HG03108 (cell line): ENCODE measurements around the gene CHRD.

Experiments used
- ATAC-seq: cut with Tn5 transposase; IDR thresholded peaks from one replicate; pipeline ENCODE4 v1.9.1; 2021; ENCODE audit warnings: moderate library complexity; ENCODE audit not compliant: unreplicated experiment

Gene CHRD

GRCh38 chr3:184360929-184361531, 18.8 kb upstream of the CHRD start:
- no peak for ATAC-seq

DNA sequence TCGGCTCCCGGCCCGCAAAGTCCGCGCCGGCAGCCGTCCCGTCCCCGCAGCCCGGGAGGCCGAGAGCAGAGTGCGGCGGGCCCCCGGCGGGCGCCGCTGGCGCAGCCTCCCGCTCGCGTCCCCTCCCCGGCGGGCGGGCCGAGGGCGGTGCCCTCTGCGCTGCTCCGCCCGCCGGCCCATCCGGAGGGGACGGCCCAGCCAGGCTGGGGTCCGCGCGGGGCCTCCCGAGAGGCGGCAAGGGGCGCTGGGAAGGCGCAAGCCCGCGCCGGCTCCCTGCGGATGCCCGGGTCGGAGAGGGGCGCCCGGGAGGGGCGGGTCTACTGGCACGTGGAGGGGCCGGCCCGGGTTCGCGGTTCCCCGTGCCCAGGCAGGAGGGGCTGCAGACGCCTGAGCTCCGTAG, 18.3 kb upstream of the CHRD start, which contains the start of the genes CLCN2 and POLR2H:
TSS of gene CLCN2 (minus strand) at position 74 of the 400 bp plus-strand sequence. CDS start 126 bp downstream, outside the sequence.
TSS of gene POLR2H (plus strand) at position 179 of the 400 bp plus-strand sequence. CDS start 1,783 bp downstream, outside the sequence.
- peak; percentile 43 for ATAC-seq

DNA sequence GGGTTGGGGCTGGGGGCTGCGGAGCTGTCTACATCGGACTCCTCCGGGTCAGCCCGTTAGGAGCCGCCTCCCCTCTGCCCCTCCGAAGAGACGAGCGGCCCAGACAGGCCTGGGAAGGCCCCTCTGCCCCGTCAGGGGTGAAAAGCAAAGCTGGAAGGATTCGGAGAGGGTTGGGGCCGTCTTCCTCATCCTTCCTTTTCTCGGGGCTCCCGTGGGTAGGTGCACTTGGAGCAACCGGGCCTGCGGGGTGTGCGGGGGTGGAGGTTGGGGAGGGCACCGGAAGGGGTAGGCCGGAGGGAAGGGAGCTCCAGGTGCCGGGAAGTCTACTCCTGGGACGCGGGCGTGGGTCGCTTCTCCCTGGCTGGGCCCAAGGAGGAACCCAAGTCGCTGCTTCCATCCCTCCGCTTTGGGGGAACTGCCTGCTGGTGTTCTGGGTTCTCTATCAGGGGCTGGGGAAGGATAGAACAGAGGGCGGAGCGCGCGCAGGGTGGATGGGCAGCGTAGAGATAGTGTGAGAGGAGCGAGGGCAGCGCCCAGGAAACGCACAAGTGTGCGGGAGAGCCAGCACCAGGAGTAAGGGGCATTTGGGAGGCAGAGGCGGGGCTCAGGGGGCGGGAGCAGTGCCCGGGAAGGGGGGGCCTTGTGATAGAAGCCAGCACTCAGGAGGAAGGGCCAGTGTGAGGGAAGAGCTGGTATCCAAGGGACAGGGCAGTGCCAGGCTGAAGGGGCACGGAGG, 17.8 kb upstream of the CHRD start:
- ATAC-seq = no peak

- ATAC-seq = peak; percentile 88
Observed at GRCh38 chr3:184362668-184363546, 16.9 kb upstream of the CHRD start.

DNA sequence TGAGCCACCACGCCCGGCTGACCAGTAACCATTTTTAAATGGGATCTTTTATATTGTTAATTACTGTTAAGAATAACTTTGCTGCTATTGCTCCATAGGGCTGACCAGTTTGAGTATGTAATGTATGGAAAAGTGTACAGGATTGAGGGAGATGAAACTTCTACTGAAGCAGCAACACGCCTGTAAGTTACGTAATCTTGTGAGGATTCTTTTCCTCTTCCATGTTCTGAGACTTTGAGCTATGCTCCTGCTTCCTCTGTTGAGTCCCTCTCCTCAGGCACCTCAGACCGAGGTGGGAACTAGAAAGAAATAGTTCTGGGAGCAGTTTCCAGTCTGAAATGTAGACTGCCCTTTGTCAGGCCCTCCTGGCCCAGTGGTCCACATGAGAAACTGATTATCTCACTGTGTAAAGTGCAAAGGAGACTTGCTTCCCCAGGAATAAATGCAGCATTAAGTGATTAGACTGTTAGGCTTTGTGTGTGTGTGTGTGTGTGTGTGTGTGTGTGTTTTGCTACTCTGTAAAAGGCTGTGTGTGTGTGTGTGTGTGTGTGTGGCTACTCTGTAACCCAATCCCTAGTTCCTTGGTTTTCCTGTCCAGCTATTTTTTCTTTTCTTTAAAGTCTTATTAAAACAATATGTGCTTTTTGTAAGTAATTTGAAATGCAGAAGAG, 13.1 kb upstream of the CHRD start:
- ATAC-seq = no peak

GRCh38 chr3:184368116-184368515, 11.7 kb upstream of the CHRD start:
- ATAC-seq = no peak

DNA sequence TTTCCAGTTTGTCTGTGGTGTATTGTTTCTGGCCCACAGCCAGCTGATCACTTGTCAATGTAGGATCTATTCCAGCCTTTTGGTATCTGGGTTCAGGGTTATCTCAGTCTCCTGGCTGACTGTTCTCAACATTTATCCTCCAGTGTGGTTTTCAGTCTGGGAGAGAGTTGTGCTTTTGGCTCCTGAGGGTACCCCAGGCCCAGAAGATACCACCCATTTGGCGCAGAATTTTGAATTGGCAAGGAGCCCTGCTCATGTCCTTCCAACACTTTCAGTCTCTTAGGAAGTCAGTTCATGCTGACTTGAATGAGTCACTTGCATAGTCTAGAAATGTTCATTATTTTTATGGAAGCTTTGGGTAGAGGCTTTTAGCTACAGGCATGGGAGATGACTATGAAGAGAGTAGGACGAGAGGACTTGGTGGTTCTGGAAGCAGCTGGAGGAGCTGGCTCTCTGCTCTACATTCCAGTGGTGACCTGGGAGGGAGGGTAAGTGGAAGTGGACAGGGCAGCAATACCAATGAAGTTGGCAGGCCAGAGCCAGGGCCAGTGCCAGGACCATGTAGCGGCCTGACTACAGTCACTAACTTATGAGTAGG, 11.2 kb upstream of the CHRD start:
- no peak for ATAC-seq

DNA sequence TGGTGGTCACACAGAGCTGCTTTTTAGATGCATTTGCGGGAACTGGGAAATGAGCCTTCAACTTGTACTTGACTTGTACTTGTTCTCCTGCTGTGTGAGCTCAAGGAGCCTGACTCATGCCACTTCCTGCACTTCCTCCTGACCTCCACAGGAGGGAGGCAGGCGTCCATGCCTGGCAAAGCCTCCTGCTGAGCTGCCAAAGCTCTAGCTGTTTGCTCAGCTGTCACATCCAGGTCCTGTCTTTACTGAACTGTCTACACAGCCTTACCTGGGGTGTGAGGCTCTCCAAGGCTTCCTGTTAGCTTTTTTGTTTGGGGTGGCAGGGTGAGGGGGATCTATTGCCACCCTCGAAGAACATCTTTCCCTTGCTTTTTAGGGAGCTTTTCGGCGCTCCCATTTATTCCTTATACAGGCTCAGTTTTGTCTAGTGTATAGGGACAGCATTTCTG, 8.3 kb upstream of the CHRD start:
- ATAC-seq = peak; percentile 72

- ATAC-seq = no peak
Observed at GRCh38 chr3:184372296-184372821, 7.5 kb upstream of the CHRD start.

- no peak for ATAC-seq
Observed at GRCh38 chr3:184372911-184373310, 6.9 kb upstream of the CHRD start.

DNA sequence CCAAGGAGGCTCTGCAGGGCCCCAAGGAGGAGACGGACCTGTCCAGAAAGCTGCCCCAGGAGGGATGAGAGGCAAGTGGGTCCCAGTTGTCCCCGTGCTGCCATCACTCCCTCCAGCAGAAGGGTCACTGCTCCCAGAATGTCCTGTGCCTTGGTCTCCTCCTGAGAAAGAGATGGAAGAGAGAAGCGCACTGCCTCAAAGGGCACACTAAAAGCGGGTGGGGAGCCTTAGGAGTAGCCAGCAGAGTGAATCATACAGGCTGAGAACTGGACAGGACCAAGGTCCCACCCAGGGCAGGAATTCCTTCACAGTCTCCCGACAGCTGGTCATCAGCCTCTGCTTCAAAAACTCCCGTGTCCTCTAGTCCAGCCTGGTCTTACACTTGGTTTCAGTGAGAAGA, 6.4 kb upstream of the CHRD start:
- ATAC-seq = no peak

- no peak for ATAC-seq
Observed at GRCh38 chr3:184375747-184376461, 4.0 kb upstream of the CHRD start.

- no peak for ATAC-seq
Observed at GRCh38 chr3:184377374-184377773, 2.5 kb upstream of the CHRD start.

GRCh38 chr3:184377882-184378445, 1.9 kb upstream of the CHRD start, which contains the start of gene THPO:
Gene THPO, minus strand, starts transcription at chr3:184378207. Its CDS starts 1,948 bp downstream, at chr3:184376259.
- no peak for ATAC-seq

- no peak for ATAC-seq
Observed at GRCh38 chr3:184378651-184379357, 1.1 kb upstream of the CHRD start.

DNA sequence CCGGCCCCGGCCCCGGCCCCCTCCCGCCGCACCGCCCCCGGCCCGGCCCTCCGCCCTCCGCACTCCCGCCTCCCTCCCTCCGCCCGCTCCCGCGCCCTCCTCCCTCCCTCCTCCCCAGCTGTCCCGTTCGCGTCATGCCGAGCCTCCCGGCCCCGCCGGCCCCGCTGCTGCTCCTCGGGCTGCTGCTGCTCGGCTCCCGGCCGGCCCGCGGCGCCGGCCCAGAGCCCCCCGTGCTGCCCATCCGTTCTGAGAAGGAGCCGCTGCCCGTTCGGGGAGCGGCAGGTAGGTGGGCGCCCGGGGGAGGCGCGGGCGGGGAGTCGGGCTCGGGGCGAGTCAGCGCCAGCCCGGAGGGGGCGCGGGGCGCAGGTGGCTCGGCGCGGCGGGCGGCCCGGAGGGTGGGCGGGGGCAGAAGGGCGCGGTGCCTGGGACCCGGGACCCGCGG, 352 bp downstream of the CHRD start:
- ATAC-seq = no peak

GRCh38 chr3:184380627-184381260, 890 bp downstream of the CHRD start:
- ATAC-seq = no peak
